ENCODE results near the gene ABTB1. TPM values are rescaled to one million over a fixed set of nuclear protein-coding genes. Genes with fewer than 3 reads are reported as not detected.
"Not testable (repeated sequence)": the region's sequence is repeated elsewhere in the genome, so short reads cannot be mapped to it uniquely, and the experiment has no call there.

Gene ABTB1
- total RNA-seq, 1 donor from 2014 or later = 14.9 TPM

DNA sequence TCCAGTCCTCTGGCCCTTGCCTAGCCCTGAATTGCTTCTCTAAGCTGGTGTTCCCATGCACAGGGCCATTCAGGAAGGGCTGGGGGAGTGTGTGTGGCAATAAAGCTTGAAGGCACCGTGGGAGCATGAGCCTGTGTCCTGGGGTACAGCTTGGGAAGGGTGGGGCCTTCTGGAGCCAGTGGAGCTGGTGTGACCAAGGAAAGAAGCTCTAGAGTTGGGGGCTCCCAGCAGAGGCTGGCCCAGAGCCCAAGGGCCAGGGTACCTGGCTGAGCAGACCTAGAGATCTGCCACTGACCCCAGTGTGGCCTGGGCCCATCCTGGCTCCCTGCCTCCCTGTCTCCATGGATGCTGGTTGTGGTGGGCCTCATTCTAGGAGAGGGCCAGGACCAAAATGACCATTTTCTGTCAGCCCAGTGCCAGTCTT is 8.1 kb downstream of the ABTB1 start:
- DNase-seq (ENCODE audit: low read depth) = no peak
- H3K4me3 ChIP-seq (ENCODE audit: low read depth, low read length) = no peak overlapping the region
- TF ChIP-seq, protein P1, sequence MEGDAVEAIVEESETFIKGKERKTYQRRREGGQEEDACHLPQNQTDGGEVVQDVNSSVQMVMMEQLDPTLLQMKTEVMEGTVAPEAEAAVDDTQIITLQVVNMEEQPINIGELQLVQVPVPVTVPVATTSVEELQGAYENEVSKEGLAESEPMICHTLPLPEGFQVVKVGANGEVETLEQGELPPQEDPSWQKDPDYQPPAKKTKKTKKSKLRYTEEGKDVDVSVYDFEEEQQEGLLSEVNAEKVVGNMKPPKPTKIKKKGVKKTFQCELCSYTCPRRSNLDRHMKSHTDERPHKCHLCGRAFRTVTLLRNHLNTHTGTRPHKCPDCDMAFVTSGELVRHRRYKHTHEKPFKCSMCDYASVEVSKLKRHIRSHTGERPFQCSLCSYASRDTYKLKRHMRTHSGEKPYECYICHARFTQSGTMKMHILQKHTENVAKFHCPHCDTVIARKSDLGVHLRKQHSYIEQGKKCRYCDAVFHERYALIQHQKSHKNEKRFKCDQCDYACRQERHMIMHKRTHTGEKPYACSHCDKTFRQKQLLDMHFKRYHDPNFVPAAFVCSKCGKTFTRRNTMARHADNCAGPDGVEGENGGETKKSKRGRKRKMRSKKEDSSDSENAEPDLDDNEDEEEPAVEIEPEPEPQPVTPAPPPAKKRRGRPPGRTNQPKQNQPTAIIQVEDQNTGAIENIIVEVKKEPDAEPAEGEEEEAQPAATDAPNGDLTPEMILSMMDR (conservative IDR thresholded peaks at IDR 0.05; ENCODE audit: low read depth, low read length) = no peak

DNA sequence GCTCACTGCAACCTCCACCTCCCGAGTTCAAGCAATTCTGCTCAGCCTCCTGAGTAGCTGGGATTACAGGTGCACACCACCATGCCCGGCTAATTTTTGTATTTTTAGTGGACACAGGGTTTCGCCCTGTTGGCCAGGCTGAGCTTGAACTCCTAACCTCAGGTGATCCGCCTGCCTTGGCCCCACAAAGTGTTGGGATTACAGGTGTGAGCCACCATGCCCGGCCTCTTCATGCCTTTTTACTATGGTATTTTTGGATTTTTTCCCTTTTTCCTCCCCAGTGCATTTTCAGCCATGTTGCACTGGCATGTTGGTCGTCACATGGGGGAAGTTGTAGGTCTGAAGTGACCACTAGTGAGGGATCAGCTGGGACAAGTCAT is 9.4 kb downstream of the ABTB1 start:
- H3K4me3 ChIP-seq (ENCODE audit: low read depth, low read length); DNase-seq (ENCODE audit: low read depth): not testable (repeated sequence)

DNA sequence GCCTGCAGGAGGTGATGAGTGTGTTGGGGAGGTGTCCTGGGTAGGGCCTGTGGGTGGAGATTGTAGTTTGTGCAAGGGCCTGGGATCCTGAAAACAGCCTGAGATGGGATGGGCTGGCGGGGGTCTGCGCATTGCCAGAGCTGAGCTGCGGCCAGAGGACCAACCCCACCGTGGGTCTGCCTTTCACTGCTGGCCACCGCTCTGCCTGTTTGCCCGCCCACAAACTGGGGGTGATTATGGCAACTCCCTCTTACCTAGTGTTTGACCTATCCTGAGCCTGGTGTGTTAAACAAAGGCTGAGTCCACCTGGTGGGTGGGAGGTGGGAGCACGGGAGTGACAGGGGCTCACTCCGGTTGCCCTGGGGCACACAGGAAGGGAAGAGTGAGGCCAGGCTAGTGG is 9.8 kb downstream of the ABTB1 start:
- H3K4me3 ChIP-seq (ENCODE audit: low read depth, low read length) = no peak overlapping the region
- TF ChIP-seq, protein P1 (conservative IDR thresholded peaks at IDR 0.05; ENCODE audit: low read depth, low read length) = no peak

GRCh38 chr3:127684871-127685707 is 12.3 kb downstream of the ABTB1 start:
- DNase-seq (ENCODE audit: low read depth) = no peak
- TF ChIP-seq, protein P1 (conservative IDR thresholded peaks at IDR 0.05; ENCODE audit: low read depth, low read length) = no peak
- no peak overlapping the region for H3K4me3 ChIP-seq (ENCODE audit: low read depth, low read length)

More for the DNA sequence above, 9.8 kb downstream of the ABTB1 start:
- no peak for DNase-seq (ENCODE audit: low read depth)

DNA sequence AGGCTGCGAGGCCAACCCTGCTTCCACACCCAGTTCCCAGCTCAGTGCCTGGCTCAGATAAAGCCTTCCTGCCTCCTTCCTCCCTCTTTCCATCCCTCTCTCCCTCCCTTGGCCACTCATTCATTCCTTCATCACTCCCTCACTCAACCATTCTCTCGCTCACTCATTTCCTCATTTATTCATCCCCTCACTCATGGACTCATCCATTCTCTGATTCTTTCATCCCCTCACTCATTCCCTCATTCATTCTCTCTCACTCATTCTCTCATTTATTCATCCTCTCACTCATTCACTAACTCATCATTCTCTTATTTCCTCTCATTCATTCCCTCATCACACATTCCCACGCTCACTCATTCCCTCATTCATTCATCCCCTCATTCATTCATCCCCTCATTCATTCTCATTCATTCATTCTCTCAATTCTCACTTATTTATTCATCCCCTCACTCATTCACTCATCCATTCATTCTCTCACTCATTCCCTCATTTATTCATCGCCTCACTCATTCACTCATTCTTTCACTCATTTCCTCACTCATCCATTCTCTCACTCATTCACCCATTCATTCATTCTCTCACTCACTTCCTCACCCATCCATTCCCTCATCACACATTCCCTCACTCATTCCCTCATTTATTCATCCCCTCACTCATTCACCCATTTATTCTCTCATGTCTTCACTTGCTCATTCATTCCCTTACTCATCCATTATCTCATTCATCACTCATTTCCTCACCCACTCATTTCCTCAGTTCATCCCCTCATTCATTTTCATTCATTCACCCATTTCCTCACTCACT is 13.2 kb downstream of the ABTB1 start:
- TF ChIP-seq, protein P1 (conservative IDR thresholded peaks at IDR 0.05; ENCODE audit: low read depth, low read length) = no peak
- DNase-seq (ENCODE audit: low read depth) = no peak
- no peak overlapping the region for H3K4me3 ChIP-seq (ENCODE audit: low read depth, low read length)

- no peak overlapping the region for H3K4me3 ChIP-seq (ENCODE audit: low read depth, low read length)
- DNase-seq (ENCODE audit: low read depth) = no peak
- TF ChIP-seq, protein P1 (conservative IDR thresholded peaks at IDR 0.05; ENCODE audit: low read depth, low read length) = no peak
Measured at GRCh38 chr3:127686512-127686894, 13.8 kb downstream of the ABTB1 start.

DNA sequence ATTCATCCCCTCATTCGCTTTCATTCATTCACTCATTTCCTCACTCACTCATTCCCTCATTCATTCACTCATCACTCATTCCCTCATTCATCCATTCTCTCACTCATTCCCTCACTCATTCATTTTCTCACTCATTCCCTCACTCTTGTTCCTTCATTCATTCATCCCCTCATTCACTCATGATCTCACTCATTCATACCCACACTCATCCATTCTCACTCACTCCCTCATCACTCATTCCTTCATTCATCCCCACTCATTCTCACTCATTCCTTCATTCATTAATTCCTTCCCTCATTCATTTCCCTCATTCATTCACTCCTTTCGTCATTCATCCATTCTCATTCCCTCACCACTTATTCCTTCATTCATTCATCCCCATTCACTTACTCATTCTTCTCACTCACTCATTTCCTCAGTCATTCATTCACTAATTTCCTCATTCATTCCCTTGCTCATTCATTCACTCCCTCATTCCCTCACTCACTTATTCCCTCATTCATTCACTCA is 14.5 kb downstream of the ABTB1 start:
- TF ChIP-seq, protein P1 (conservative IDR thresholded peaks at IDR 0.05; ENCODE audit: low read depth, low read length) = no peak
- no peak overlapping the region for H3K4me3 ChIP-seq (ENCODE audit: low read depth, low read length)
- no peak for DNase-seq (ENCODE audit: low read depth)

All from epithelial cell of proximal tubule (primary cell).